ENCODE results near the gene SPRR3.
"Not testable (repeated sequence)": the region's sequence is repeated elsewhere in the genome, so short reads cannot be mapped to it uniquely, and the experiment has no call there.

Gene SPRR3

GRCh38 chr1:152986578-152986977, 15.0 kb upstream of the SPRR3 start:
- DNase-seq: no peak

GRCh38 chr1:152993186-152993585, 8.4 kb upstream of the SPRR3 start:
- DNase-seq: no peak

GRCh38 chr1:152995842-152996241, 5.7 kb upstream of the SPRR3 start:
- no peak for DNase-seq

- no peak for DNase-seq
These were observed 4.7 kb upstream of the SPRR3 start for GRCh38 chr1:152996633-152997400.

- DNase-seq: no peak
These were observed 3.6 kb upstream of the SPRR3 start for GRCh38 chr1:152997901-152998300.

- no peak for DNase-seq
These were observed 3.1 kb upstream of the SPRR3 start for GRCh38 chr1:152998476-152998875.

- DNase-seq: no peak
These were observed 1.7 kb upstream of the SPRR3 start for GRCh38 chr1:152999818-153000217.

- no peak for DNase-seq
These were observed 1.3 kb upstream of the SPRR3 start for GRCh38 chr1:153000294-153000693.

- DNase-seq: not testable (repeated sequence)
These were observed 9.7 kb downstream of the SPRR3 start for GRCh38 chr1:153011235-153011758.

GRCh38 chr1:153021829-153022228, 20.3 kb downstream of the SPRR3 start:
- DNase-seq: not testable (repeated sequence)

- DNase-seq: not testable (repeated sequence)
These were observed 20.8 kb downstream of the SPRR3 start for GRCh38 chr1:153022340-153022739.

- no peak for DNase-seq
These were observed 21.6 kb downstream of the SPRR3 start for GRCh38 chr1:153023109-153023508.

- no peak for DNase-seq
These were observed 22.9 kb downstream of the SPRR3 start for GRCh38 chr1:153024413-153024812.

- DNase-seq: no peak
These were observed 24.2 kb downstream of the SPRR3 start for GRCh38 chr1:153025797-153026196.

- DNase-seq: no peak
These were observed 27.2 kb downstream of the SPRR3 start for GRCh38 chr1:153028766-153029165.

GRCh38 chr1:153030895-153031294, 29.3 kb downstream of the SPRR3 start, which contains the start of gene SPRR1B:
SPRR1B (plus strand) TSS chr1:153031203; CDS start chr1:153032346, 1,143 bp downstream.
- DNase-seq: no peak

- no peak for DNase-seq
These were observed 30.5 kb downstream of the SPRR3 start for GRCh38 chr1:153032073-153032472.

- no peak for DNase-seq
These were observed 31.2 kb downstream of the SPRR3 start for GRCh38 chr1:153032677-153033308.

- no peak for DNase-seq
These were observed 33.7 kb downstream of the SPRR3 start for GRCh38 chr1:153035211-153035610.

- DNase-seq: no peak
These were observed 39.5 kb downstream of the SPRR3 start, which contains the start of gene SPRR2D for GRCh38 chr1:153040950-153041631. SPRR2D (minus strand) TSS chr1:153041120; CDS start chr1:153040346, 774 bp downstream.

- DNase-seq: no peak
These were observed 47.7 kb downstream of the SPRR3 start for GRCh38 chr1:153049211-153049610.
